ENCODE measurements around the gene RNF130. TPM values are rescaled to one million over a fixed set of nuclear protein-coding genes. Genes with fewer than 3 reads are reported as not detected.
A peak's percentile ranks its signal among the peaks of the same experiment; 100 is the strongest.

The RNF130 gene
- total and polyA plus RNA-seq, 2 of the 13 experiments (the other 11 are each of a cell fraction or from before 2014, with no cell fraction given) = 28.2 to 28.3 TPM

DNA sequence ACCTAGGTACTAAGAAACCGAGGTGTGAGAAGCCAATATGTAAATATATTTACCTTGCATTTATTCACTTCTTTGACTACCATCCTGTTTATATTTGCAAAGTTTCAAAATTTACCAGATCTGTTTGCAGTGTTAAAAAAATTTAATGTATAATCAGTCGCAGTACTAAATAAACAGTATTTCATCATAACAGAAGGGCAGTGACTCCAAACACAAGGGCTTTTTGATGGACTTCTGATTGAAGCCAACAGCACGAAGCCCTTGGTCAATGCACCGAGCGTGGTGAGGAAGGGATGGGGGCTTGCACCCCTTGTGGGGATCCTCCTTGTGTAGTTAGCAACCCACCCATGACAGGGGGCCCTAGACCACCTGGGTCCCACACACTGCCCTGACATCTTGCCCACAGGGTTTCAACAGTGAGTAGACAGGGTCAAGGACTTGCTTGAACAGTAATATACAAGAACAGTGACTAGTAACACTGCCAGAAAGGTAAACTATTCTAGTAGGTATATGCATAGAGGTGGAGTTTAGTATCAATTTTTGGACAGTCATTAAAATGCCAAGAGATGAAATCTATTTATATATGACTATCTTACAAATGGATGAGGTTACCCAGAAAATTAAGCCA is 111.2 kb downstream of the RNF130 start (continued):
- TF ChIP-seq, protein P1, sequence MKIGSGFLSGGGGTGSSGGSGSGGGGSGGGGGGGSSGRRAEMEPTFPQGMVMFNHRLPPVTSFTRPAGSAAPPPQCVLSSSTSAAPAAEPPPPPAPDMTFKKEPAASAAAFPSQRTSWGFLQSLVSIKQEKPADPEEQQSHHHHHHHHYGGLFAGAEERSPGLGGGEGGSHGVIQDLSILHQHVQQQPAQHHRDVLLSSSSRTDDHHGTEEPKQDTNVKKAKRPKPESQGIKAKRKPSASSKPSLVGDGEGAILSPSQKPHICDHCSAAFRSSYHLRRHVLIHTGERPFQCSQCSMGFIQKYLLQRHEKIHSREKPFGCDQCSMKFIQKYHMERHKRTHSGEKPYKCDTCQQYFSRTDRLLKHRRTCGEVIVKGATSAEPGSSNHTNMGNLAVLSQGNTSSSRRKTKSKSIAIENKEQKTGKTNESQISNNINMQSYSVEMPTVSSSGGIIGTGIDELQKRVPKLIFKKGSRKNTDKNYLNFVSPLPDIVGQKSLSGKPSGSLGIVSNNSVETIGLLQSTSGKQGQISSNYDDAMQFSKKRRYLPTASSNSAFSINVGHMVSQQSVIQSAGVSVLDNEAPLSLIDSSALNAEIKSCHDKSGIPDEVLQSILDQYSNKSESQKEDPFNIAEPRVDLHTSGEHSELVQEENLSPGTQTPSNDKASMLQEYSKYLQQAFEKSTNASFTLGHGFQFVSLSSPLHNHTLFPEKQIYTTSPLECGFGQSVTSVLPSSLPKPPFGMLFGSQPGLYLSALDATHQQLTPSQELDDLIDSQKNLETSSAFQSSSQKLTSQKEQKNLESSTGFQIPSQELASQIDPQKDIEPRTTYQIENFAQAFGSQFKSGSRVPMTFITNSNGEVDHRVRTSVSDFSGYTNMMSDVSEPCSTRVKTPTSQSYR (CRISPR knock-in tag; IDR thresholded peaks at IDR 0.05; ENCODE audit: borderline replicate concordance) = no peak
- TF ChIP-seq ZNF703 (CRISPR knock-in tag; IDR thresholded peaks at IDR 0.05; ENCODE audit: borderline replicate concordance) (no peak), MTA3 (CRISPR knock-in tag; IDR thresholded peaks at IDR 0.05) (no peak), SIN3B (IDR thresholded peaks at IDR 0.05; ENCODE audit: low read length) (no peak), YEATS2 (CRISPR knock-in tag; IDR thresholded peaks at IDR 0.05; ENCODE audit: borderline replicate concordance) (no peak), ZNF292 (CRISPR knock-in tag; IDR thresholded peaks at IDR 0.05; ENCODE audit: borderline replicate concordance, low read depth) (no peak), NFE2 (CRISPR knock-in tag; IDR thresholded peaks at IDR 0.05) (no peak), ZNF83 (CRISPR knock-in tag; IDR thresholded peaks at IDR 0.05; ENCODE audit: borderline replicate concordance) (no peak), SAP130 (CRISPR knock-in tag; IDR thresholded peaks at IDR 0.05; ENCODE audit: low read depth) (0 out of 2 replicates have a peak, but pooled peaks have one; percentile 24), KAT7 (CRISPR knock-in tag; IDR thresholded peaks at IDR 0.05; ENCODE audit: borderline replicate concordance) (no peak), JUND (CRISPR knock-in tag; IDR thresholded peaks at IDR 0.05) (no peak), ADNP (CRISPR knock-in tag; IDR thresholded peaks at IDR 0.05) (no peak), EHMT2 (IDR thresholded peaks at IDR 0.05; ENCODE audit: borderline replicate concordance, low read depth, low read length) (no peak), RORA (CRISPR knock-in tag; IDR thresholded peaks at IDR 0.05) (no peak)
- TF ChIP-seq, protein P2, sequence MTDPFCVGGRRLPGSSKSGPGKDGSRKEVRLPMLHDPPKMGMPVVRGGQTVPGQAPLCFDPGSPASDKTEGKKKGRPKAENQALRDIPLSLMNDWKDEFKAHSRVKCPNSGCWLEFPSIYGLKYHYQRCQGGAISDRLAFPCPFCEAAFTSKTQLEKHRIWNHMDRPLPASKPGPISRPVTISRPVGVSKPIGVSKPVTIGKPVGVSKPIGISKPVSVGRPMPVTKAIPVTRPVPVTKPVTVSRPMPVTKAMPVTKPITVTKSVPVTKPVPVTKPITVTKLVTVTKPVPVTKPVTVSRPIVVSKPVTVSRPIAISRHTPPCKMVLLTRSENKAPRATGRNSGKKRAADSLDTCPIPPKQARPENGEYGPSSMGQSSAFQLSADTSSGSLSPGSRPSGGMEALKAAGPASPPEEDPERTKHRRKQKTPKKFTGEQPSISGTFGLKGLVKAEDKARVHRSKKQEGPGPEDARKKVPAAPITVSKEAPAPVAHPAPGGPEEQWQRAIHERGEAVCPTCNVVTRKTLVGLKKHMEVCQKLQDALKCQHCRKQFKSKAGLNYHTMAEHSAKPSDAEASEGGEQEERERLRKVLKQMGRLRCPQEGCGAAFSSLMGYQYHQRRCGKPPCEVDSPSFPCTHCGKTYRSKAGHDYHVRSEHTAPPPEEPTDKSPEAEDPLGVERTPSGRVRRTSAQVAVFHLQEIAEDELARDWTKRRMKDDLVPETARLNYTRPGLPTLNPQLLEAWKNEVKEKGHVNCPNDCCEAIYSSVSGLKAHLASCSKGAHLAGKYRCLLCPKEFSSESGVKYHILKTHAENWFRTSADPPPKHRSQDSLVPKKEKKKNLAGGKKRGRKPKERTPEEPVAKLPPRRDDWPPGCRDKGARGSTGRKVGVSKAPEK (CRISPR knock-in tag; IDR thresholded peaks at IDR 0.05; ENCODE audit: borderline replicate concordance) = no peak
- TF ChIP-seq, protein P3, sequence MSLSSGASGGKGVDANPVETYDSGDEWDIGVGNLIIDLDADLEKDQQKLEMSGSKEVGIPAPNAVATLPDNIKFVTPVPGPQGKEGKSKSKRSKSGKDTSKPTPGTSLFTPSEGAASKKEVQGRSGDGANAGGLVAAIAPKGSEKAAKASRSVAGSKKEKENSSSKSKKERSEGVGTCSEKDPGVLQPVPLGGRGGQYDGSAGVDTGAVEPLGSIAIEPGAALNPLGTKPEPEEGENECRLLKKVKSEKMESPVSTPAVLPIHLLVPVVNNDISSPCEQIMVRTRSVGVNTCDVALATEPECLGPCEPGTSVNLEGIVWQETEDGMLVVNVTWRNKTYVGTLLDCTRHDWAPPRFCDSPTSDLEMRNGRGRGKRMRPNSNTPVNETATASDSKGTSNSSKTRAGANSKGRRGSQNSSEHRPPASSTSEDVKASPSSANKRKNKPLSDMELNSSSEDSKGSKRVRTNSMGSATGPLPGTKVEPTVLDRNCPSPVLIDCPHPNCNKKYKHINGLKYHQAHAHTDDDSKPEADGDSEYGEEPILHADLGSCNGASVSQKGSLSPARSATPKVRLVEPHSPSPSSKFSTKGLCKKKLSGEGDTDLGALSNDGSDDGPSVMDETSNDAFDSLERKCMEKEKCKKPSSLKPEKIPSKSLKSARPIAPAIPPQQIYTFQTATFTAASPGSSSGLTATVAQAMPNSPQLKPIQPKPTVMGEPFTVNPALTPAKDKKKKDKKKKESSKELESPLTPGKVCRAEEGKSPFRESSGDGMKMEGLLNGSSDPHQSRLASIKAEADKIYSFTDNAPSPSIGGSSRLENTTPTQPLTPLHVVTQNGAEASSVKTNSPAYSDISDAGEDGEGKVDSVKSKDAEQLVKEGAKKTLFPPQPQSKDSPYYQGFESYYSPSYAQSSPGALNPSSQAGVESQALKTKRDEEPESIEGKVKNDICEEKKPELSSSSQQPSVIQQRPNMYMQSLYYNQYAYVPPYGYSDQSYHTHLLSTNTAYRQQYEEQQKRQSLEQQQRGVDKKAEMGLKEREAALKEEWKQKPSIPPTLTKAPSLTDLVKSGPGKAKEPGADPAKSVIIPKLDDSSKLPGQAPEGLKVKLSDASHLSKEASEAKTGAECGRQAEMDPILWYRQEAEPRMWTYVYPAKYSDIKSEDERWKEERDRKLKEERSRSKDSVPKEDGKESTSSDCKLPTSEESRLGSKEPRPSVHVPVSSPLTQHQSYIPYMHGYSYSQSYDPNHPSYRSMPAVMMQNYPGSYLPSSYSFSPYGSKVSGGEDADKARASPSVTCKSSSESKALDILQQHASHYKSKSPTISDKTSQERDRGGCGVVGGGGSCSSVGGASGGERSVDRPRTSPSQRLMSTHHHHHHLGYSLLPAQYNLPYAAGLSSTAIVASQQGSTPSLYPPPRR (CRISPR knock-in tag; IDR thresholded peaks at IDR 0.05; ENCODE audit: borderline replicate concordance) = peak; percentile 60; the same call in 1 of the 2 replicates
- TF ChIP-seq, protein P4, sequence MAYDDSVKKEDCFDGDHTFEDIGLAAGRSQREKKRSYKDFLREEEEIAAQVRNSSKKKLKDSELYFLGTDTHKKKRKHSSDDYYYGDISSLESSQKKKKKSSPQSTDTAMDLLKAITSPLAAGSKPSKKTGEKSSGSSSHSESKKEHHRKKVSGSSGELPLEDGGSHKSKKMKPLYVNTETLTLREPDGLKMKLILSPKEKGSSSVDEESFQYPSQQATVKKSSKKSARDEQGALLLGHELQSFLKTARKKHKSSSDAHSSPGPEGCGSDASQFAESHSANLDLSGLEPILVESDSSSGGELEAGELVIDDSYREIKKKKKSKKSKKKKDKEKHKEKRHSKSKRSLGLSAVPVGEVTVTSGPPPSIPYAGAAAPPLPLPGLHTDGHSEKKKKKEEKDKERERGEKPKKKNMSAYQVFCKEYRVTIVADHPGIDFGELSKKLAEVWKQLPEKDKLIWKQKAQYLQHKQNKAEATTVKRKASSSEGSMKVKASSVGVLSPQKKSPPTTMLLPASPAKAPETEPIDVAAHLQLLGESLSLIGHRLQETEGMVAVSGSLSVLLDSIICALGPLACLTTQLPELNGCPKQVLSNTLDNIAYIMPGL (CRISPR knock-in tag; IDR thresholded peaks at IDR 0.05; ENCODE audit: borderline replicate concordance in 1 of 2, low read depth in 1 of 2) = no peak
